ENCODE results near the gene HTR3D. TPM values are rescaled to one million over a fixed set of nuclear protein-coding genes. Genes with fewer than 3 reads are reported as not detected.

Gene HTR3D
- polyA plus RNA-seq = not detected in 3 replicates
- not detected for polyA plus RNA-seq (2011; ENCODE audit: low read depth)
- polyA plus RNA-seq (2011; cell fraction: cytosol; rRNA removed) = not detected in 2 replicates
- not detected in 2 replicates for polyA plus RNA-seq (2011; cell fraction: nucleus; rRNA removed)
- polyA plus RNA-seq (2012; ENCODE audit: low replicate concordance) = not detected in 2 replicates
- not detected in 3 replicates for polyA minus RNA-seq
- polyA minus RNA-seq (2011; cell fraction: cytosol; rRNA and poly(A)+ RNA removed) = not detected
- polyA minus RNA-seq (2011; cell fraction: nucleus; rRNA and poly(A)+ RNA removed) = not detected in 2 replicates

- H3K4me3 ChIP-seq (ENCODE audit: control insufficient read depth in 2 of 3, extremely low read depth in 1 of 3, insufficient read depth in 2 of 3, low read depth in 1 of 3, low read length in 3 of 3) = no peak within 1 kb of the TSS
- no peak within 1 kb of the TSS for H3K9ac ChIP-seq (ENCODE audit: control insufficient read depth, extremely low read depth, insufficient read depth, low read length)
- H3K4me2 ChIP-seq (ENCODE audit: control insufficient read depth, extremely low read depth, insufficient read depth, low read depth, low read length) = no peak within 1 kb of the TSS
- no peaks in the 10 kb centered on the region for H3K27me3 ChIP-seq (ENCODE audit: control insufficient read depth, extremely low read depth, insufficient read depth, low read length)
- no peaks in the 10 kb centered on the region for H3K4me1 ChIP-seq (ENCODE audit: control insufficient read depth, extremely low read depth, insufficient read depth, low read length)
- TF ChIP-seq EZH2 (IDR thresholded peaks at IDR 0.05; ENCODE audit: low read length) (no peak), CTCF (optimal IDR thresholded peaks at IDR 0.05 in 1 of 3, IDR thresholded peaks at IDR 0.05 in 1 of 3, conservative IDR thresholded peaks at IDR 0.05 in 1 of 3; ENCODE audit: extremely low read depth in 1 of 3, insufficient read depth in 2 of 3, low read length in 3 of 3) (no peak)
- H2AFZ ChIP-seq (ENCODE audit: control insufficient read depth, low read length) = no peak within 1 kb of the TSS
- FAIRE-seq = no peak
- no peaks in the 10 kb centered on the region for H4K20me1 ChIP-seq (ENCODE audit: control insufficient read depth, extremely low read depth, insufficient read depth, low read length)
- H3K27ac ChIP-seq (ENCODE audit: control insufficient read depth, insufficient read depth, low read length) = no peak within 1 kb of the TSS
- no peaks in the 10 kb centered on the region for H3K9me3 ChIP-seq (ENCODE audit: control insufficient read depth, low read depth, low read length)
- dilution Hi-C loops (cut with MboI; ENCODE audit: extremely low pct_ligation_motif_present, low sequenced_read_pairs) = no loop called here
- no peaks in the 10 kb centered on the region for H3K9me1 ChIP-seq (ENCODE audit: control insufficient read depth, extremely low read depth, insufficient read depth, low read length)
- no peak for DNase-seq (ENCODE audit: low read depth, low spot score)
- H3K79me2 ChIP-seq (ENCODE audit: control insufficient read depth, insufficient read depth, low read length) = no peaks in the 10 kb centered on the region
- no peaks in the 10 kb centered on the region for H3K36me3 ChIP-seq (ENCODE audit: control insufficient read depth in 2 of 2, extremely low read depth in 1 of 2, insufficient read depth in 2 of 2, low read length in 2 of 2)
These were observed at the start of gene HTR3D for GRCh38 chr3:184031187-184031792. HTR3D (plus strand) TSS chr3:184031742; CDS start chr3:184031742, 0 bp downstream.

- dilution Hi-C loops (cut with MboI; ENCODE audit: extremely low pct_ligation_motif_present, low sequenced_read_pairs) = no loop called here
- DNase-seq (ENCODE audit: low read depth, low spot score) (no peak), FAIRE-seq (no peak)
- Histone ChIP-seq H3K4me2 (ENCODE audit: control insufficient read depth, extremely low read depth, insufficient read depth, low read depth, low read length) (no peak overlapping the region), H3K4me3 (ENCODE audit: control insufficient read depth in 2 of 3, extremely low read depth in 1 of 3, insufficient read depth in 2 of 3, low read depth in 1 of 3, low read length in 3 of 3) (no peak overlapping the region), H3K9me3 (ENCODE audit: control insufficient read depth, low read depth, low read length) (no peaks in the 10 kb centered on the region), H3K9me1 (ENCODE audit: control insufficient read depth, extremely low read depth, insufficient read depth, low read length) (no peaks in the 10 kb centered on the region), H3K4me1 (ENCODE audit: control insufficient read depth, extremely low read depth, insufficient read depth, low read length) (no peaks in the 10 kb centered on the region), H3K79me2 (ENCODE audit: control insufficient read depth, insufficient read depth, low read length) (no peaks in the 10 kb centered on the region), H3K27me3 (ENCODE audit: control insufficient read depth, extremely low read depth, insufficient read depth, low read length) (no peaks in the 10 kb centered on the region), H3K36me3 (ENCODE audit: control insufficient read depth in 2 of 2, extremely low read depth in 1 of 2, insufficient read depth in 2 of 2, low read length in 2 of 2) (peaks cover 8 to 18% of the 10 kb centered on the region in 2 experiments), H3K27ac (ENCODE audit: control insufficient read depth, insufficient read depth, low read length) (no peak overlapping the region), H2AFZ (ENCODE audit: control insufficient read depth, low read length) (no peak overlapping the region), H3K9ac (ENCODE audit: control insufficient read depth, extremely low read depth, insufficient read depth, low read length) (no peak overlapping the region), H4K20me1 (ENCODE audit: control insufficient read depth, extremely low read depth, insufficient read depth, low read length) (no peaks in the 10 kb centered on the region)
- TF ChIP-seq EZH2 (IDR thresholded peaks at IDR 0.05; ENCODE audit: low read length) = no peak
- no peak for TF ChIP-seq CTCF (optimal IDR thresholded peaks at IDR 0.05 in 1 of 3, IDR thresholded peaks at IDR 0.05 in 1 of 3, conservative IDR thresholded peaks at IDR 0.05 in 1 of 3; ENCODE audit: extremely low read depth in 1 of 3, insufficient read depth in 2 of 3, low read length in 3 of 3)
These were observed 49.4 kb upstream of the HTR3D start for GRCh38 chr3:183981990-183982644.

All from keratinocyte (primary cell).